OCI-M1 (cell line): Measurements from ENCODE around the gene MICAL2.

ENCODE experiments used
- DNase-seq: peaks from one replicate; lab custom pipeline; 2025; lab: John Stamatoyannopoulos, UW

MICAL2 gene

DNA sequence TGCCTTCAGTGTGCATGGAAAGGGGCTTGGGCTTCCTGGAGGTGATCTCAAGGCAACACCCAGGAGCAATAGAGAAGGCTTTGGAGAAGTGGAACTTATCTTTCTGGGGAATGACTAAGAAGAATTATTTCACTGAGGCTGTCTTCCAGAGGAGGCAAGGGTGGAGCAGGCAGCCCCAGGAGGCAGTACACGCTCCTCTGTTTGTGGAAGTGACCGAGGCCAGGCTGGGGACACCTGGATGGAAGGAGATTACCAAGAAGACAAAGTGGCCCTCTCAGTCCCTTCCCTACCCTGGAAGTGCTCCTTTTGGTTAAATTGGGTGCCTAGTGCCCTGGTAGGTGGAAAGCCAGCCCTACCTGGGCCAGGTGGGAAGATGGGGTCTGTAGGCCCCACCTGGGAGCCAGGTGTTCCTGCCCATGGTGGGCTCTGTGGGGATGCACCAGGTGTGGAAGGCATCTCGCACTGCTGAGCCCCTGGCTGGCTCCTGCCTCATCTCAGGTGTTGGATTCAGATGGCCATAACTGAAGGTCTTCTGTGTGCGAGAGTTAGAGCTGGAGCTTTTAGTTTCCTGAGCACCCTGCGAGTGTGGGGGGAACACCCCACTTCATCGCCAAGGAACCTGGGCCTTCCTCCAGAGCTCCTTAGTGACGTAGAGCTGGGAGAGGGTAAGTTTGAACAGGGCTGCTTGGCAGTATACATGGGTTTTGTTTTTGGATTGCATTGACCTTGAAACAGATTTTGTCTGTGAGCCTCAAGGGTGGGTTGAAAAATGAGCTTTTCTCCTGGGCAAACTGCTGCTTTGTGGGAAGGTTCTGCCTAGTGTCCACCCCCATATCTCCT, 46.1 kb downstream of the MICAL2 start:
- DNase-seq: peak; percentile 24

DNA sequence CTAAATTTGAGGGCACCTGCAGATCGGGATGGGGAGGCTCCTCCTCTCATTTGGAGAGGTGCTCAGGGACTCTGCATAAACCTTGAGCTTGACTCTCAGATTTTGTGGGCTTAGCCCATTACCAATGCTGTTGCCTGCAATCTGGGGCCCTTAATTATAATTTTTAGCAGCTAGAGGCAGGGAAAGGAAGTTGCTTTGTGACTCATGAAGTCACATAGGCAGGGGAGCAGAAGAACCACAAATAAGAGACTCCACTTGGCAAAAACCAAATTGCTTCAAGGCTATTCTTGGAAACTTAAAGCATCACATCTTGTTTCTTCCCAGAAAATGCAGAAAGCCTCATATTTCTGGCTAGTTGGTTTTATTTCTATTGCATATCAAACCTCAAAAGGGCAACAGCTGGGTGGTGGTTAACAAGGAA, 46.9 kb downstream of the MICAL2 start:
- peak; percentile 63 for DNase-seq

DNA sequence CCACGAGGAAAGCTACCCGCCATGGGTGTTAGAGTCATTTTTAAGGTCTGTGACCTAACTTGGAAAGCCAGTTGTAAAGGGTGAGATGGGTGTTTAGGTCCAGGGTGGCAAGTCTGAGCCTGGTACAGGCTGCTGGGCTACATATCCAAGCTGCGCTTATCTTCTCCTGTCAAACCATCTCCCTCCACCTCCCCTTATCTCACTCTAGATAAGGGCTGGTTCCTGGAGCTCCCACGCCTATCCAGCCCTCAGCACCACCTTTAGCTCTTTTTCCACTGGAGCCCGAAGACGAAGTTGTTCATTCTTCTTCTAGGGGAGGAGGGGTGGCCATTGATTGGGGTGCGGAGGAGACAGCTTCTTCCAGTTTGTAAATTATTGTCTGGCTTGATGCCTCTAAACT, 48.5 kb downstream of the MICAL2 start:
- DNase-seq: no peak

DNA sequence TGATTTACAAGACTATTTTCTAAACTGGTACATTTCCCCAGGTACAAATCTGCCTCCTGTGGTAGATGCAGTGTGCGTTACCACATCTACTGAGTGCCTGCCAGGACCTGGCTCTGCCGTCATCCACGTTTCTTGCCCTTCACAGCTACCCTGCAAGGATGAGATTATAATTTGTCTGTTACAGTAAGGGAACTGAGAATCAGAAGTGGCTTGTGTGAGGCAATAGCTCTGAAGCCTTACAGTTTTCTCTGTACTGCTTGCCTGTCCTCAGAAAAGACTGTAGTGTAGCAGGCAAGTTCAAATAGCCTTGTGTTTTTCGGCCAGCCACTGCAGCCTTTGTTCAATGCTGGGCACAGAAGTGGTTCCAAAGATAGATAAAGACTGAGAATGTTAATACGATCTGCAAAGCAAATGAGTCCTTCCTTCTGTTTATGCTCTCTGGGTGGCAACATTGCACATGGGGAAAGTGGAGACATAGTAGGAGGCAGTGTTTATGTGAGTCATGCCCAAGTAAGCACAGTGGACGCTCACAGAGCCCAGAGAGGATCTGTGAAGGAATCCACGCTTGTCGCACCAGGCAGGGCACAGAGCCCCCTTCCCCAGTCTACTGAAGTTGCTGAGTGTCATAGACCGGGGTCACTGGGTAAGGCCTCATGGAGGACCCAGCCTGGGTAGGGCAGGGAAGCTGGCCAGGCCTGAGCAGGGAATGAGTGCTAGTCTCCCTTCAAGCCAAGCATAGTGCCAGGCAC, 49.1 kb downstream of the MICAL2 start:
- peak; percentile 41 for DNase-seq

DNA sequence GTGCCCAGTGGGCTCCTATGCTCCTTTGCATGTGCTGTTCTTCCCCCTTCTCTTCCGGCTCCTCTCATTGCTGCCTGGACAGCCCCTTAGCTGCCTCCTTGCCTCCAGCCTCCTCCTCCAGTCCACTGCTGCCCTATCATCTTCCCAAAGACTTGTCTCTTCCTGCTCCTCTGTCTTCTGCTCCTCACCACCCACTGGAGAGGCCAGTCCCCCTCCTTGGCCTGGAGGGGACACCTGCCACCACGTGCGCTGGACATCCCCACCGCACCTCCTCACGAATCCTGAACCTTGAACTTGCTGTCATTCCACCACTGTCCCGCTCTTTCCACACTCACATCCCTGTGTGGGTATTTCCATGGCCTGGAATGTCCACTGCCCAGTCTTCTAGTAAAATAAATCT, 49.8 kb downstream of the MICAL2 start:
- no peak for DNase-seq

DNA sequence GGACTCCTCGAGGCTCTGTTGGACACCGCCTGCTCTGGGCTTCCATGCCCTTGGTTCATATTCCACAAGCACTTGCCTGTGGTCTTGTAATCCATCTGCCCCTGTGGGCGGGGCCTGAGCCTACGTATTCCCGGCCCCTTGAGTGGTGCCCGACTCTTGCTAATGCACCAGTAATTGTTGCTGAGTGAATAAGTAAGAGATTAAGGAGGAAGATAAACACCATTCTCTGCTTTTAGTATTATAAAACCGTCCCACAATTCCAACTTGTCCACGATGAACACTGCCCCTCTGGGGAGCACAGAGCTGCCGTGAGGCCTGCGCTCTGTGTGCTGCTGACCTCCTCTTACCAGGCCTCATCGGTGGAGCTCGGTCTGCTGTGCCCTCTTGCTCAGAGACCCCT, 50.3 kb downstream of the MICAL2 start:
- no peak for DNase-seq

DNA sequence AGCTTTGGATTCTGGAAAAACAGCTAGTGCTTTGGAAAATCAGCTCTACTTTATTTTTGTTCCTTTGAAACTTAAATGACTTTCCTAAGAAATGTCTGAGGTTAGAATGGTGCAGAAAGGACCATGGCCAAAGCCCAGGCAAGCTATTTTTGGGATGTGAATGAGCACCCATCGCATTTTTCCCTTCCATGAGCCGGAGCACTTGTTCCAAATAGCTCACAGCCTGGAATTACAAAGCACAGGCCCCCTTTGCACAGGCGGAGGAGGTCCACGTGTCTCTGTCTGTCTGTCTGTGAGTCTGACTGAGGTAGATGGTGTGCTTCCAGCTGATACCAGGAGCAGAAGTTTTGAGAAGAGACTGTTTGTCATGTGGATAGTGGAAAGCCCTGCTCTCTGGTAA, 50.7 kb downstream of the MICAL2 start:
- no peak for DNase-seq

DNA sequence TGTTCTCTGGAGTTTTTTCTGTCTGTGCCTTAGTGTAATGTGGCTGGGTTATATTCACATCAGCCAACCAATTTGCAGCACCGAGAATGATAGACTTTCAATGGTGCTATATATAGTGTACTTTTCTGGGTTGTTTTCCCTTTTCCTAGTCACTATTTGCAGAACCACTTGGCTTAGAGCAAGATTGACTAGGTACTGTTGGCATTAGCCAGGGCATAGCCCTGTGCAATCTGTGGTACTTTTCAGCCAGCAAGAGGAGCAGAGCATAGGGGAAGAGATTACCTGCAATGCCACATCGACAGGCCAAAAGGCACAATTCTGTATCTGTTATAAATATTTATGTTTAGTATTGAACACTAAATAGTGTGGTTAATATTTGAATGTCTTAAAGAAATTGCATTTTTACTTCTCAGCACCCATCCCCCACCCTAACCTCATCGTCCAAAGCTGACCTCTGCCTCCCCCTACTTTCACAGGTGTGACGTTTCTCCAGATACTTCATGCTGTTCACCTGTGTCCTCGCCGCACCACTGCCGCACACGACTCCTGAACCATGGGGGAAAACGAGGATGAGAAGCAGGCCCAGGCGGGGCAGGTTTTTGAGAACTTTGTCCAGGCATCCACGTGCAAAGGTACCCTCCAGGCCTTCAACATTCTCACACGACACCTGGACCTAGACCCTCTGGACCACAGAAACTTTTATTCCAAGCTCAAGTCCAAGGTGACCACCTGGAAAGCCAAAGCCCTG, 51.4 kb downstream of the MICAL2 start:
- no peak for DNase-seq

DNA sequence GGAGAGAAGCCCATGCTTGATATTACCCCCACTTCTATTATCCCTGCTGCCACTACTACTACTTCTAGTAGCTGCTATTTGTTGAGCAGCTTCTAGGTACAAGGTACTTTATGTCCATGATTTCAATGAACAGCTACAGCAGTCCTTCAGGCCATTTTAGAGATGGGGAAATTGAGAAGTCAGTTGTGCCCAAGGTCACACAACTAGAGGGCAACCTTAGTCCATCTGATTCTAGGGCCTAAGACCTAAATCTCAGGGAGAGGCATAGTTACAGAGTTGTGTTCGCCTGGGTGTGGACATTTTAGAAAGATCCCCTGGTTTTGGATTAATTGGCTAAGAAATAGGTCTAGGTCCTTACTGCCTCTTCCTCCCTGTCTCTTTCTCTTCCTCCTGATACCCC, 52.3 kb downstream of the MICAL2 start:
- DNase-seq: no peak

DNA sequence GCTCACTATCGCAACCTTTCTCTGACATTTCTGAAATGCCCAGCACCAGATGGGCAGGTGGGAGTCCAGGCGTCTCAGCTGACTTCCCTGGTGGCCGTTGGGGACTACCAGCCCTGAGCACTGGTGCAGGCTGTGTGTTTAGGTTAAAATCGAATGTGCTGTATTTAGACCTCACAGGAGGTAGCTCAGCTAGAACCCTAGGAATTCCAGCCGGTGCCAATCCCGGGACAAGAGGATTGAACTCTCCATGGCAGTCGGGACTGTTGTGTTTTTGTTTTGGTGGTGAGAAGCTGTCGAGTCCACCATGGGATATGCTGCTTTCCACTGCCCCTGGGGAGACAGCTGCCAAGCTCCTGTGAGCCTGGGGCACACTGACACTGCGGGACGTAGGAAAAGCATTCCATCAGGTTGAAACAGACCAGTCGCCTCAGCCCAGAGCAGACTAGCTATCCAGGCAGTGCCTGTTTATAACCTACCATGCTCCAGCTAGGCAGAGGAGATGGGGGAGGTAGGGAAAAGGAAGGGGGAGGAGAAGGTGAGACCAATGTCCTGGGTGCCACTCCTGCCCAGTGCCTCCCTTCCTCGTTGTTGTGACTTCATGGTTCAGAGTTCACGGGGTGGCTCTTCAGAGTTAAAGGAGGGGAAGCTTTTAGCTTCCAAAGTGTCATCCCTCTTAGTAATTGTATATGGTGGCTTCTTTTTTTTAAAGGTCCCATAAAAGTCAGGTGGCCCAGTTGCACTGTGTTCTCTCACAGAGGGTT, 53.0 kb downstream of the MICAL2 start:
- no peak for DNase-seq

DNA sequence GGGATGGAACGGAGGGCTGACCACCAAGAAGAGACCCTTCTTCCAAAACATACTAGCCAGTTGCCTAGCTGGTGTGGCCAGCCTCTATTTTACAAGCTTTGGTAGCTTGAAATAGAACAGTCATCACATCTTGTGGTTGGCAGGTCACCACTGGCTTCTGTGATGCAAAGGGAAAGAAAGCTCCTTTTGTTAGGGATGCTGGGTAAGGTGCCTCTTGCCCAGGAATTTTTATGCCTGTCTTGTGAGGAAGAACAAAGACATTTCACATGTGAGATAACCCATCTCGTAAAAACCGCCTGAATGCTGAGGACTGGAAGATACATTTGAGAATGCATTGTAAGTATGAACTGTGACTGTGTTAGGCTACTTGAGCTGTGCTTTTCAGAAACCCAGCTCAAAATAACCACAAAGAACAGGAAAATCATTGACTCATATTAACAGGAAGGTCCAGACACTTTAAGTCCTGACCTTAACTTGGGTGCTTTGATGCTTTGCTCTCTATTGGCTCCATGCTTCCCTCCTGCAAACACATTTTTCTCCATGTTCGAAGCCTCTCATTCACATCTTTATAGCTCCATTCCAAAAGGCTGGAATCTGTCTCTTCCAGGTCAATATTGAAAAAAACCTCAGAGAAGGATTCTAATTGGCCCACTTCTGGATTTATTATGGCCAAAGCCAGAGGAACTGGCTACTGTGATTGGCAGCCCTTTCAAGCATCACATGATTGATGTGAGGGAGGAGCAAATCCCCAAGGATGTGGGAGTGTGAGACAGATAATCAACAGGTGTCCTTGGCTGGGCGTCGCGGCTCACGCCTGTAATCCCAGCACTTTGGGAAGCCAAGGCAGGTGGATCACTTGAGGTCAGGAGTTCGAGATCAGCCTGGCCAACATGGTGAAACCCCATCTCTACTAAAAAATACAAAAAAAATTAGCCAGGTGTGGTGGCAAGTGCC, 53.9 kb downstream of the MICAL2 start:
- DNase-seq: no peak

DNA sequence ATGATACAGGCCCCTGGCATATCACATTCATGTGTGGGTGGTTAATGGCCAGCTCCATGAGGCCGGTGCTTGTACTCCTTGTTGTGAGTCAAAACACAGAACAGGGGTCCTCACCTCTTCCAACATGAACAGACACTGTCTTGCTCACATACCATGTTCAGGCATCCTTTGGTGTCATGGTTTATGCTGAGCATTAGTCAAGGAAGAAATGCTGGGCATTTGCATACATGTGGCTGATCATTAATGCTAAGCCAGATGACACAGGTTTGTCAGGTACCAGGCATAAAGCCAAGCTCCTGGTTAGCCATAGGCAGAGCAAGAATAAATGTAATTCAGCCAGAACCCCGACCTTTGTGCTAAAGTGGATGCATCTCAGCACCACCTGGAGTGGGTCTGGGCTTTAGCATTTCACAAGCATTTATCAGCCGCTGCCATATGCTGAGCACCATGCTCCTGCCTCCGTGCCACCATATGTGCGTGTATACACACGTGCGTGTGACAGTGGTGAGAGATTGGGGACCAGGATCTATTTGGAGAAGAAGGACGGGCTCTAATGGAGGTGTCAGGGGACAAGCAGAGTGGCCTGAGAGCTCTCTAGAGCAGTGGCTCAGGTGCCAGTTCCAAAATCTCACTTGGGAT, 55.0 kb downstream of the MICAL2 start:
- DNase-seq: no peak

DNA sequence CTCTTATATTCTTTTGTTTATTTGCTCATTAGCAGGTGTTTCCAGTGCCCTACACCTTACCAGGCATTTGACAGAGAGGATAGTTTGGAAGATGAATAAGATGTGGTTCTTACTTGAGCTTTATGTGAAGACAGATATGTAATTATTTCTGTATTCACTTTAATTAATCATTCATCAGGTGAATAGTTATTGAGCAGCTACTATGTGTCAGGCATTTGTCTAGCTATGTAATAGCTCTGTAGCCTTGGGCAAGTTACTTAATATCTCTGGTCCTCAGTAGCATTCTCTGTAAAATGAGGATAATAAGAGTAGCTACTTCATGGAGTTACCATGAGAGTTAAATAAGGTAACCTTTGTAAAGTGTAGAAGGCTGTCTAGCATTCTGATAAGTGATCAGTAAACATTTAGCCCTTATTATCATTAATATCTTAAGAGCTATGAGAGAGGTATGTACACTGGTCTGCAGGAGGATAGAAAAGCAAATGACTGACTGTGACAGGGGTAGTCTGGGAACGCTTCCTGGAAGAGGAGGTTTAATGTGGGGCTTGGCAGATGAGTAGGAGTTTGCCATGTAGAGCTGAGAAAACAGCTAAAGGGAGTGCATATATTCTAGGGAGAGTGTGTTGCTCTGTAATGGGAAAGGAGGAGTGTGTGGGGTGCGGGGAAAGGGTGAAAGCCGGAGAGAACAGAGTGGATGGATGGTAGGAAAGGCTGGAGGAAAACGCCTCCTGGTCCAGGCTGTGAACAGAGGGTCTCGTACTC, 56.1 kb downstream of the MICAL2 start:
- DNase-seq: no peak

DNA sequence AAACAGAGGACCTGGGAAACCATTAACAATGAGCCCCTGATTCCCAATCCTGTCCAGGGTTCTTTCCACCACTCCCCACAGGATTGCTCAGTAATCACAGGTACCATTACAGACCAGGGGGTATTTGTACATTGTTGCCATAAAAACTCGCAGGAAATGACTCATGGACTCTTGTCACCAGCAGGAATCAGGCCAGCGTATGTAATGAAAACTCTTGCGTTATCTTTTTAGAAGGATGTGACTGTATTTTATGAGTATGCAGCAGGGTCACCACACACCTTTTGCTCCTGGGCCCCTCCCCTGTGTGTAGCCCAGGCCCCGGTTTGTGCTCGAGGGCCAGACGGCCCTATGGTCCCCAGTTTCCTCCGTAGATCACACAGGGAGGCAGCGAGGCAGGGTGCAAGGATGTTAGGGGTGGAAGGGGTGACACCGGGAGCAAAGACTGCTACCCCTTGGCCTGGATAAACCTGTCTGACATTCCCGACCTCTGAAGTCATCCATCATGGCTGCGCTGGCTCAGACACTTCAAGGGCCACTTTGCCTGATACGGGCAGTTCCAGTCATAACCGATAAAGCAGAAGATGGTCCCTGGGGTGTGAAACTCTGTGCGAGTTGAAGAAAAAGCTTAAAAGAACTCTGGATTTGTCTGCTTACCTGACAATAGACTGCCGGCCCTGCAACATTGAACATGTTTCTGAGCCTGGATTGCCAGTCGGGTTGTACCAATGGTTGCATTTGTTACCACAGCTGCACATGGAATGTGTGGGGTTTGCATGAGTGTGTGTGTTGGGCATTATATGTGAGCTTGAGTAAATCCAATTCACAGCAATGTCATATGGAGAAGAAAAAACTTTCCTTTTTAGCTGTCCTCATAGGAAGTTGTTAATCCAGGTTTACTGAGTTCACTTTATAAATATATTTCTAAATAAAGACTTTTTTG, 56.9 kb downstream of the MICAL2 start:
- no peak for DNase-seq

DNA sequence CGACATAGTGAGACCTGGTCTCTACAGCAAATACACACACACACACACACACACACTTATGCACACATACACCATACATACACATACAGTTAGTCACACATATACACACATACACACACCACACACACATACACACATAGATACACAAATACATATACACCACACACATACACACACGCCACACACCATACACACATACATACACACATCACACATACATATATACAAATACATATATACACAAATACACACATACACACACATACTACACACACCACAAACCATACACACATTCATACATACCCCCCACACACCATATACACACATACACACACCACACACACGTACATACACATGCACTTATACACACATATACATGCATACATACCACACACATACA, 57.7 kb downstream of the MICAL2 start:
- no peak for DNase-seq

DNA sequence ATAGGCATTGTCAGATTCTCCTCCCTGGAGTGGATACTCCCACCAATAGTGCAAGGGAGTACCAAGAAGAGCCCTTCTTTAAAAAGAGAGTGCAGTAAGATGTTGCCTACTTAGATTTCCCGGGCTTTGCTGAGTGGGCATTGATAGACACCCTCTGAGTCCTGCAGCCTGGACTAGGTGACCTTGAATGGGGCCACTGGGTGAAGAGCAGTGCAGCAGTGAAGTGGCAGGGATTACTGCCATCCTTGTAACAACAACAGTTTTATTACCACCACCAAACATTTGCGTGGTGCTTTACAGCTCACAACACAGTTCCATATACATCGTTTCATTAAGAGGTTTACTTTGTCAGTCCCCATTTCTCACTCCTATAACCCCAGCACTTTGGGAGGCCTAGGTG, 59.4 kb downstream of the MICAL2 start:
- no peak for DNase-seq

DNA sequence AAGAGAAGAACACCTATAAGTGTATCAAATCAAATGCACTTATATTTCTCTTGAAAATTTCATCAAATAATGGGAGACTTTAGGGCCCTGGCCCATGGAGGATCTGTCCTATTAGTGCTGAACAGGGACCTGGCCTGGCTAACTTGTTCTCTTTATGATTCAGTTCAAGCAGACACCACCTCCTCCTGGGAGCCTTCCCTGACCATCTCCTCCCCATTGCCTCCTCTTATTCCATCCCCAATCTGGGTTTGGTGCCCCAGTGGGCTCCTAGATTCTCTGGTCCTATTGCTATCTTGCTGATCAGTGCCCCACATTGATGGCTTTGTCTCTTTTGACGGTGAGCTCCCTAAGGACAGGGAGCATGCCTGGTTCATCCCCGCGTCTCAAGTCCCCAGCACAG, 60.1 kb downstream of the MICAL2 start:
- DNase-seq: no peak

DNA sequence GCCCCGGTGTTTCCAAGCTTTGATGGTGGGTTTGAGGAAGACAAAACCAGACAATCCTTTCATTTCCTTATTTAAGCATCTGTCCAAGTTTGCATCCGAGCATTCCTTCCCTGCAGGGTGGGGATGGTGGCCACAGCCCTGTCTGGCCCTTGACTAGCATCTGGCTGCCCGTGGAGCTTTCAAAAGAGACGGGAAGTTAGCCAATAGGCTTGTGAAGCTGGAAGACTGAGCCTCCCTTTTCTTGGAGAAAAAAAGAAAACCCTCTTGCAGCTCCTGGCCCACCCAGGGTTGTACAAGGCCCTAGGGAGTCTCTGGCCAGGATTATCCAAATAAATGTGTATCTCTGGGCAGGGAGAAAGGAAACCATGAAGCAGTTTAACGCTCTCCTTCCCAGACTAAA, 60.6 kb downstream of the MICAL2 start:
- no peak for DNase-seq
